CD14-positive monocyte (primary cell): ENCODE data around the gene DNAJC6. TPM values are rescaled to one million over a fixed set of nuclear protein-coding genes. Genes with fewer than 3 reads are reported as not detected.

Experiments
- DNase-seq, 3 donors: peaks; one replicate each; pipeline ENCODE4 v3.0.0-alpha.2; 2011 to 2022
- H2AFZ ChIP-seq: 2 replicates; pipeline ENCODE4 v1.6.0; 2012; ENCODE audit warnings: mild to moderate bottlenecking, low read depth, low read length, inconsistent platforms; ENCODE audit not compliant: insufficient read depth, poor library complexity, severe bottlenecking
- H3K27ac ChIP-seq, 2 donors: 1 replicate in 1 of 2; 2 replicates in 1 of 2; pipeline ENCODE4 v1.5.1; 2012 to 2013; ENCODE audit warnings: low read length in 2 of 2, control low read depth in 1 of 2, inconsistent platforms in 1 of 2, low read depth in 1 of 2, mild to moderate bottlenecking in 1 of 2
- H3K27me3 ChIP-seq, 2 donors: one replicate each; pipeline versions ENCODE4 v1.6.0 to v1.6.1; 2011 to 2013; ENCODE audit warnings: low read length in 2 of 2; ENCODE audit not compliant: control insufficient read depth in 2 of 2, insufficient read depth in 2 of 2
- H3K36me3 ChIP-seq, 2 donors: replicated peaks in 1 of 2; 1 replicate in 1 of 2; 2 replicates in 1 of 2; pipeline versions ENCODE4 v1.5.1 to v1.6.1; 2012 to 2013; ENCODE audit warnings: low read length in 2 of 2, control low read depth in 1 of 2, inconsistent platforms in 1 of 2, mild to moderate bottlenecking in 1 of 2; ENCODE audit not compliant: insufficient read depth in 2 of 2, control insufficient read depth in 1 of 2
- H3K4me1 ChIP-seq, 2 donors: 1 replicate in 1 of 2; 2 replicates in 1 of 2; pipeline versions ENCODE4 v1.5.1 to v1.6.1; 2012 to 2013; ENCODE audit warnings: low read length in 2 of 2, control low read depth in 1 of 2, inconsistent platforms in 1 of 2, mild to moderate bottlenecking in 1 of 2, moderate library complexity in 1 of 2; ENCODE audit not compliant: insufficient read depth in 2 of 2, control insufficient read depth in 1 of 2
- H3K4me2 ChIP-seq: replicated peaks from 2 replicates; pipeline ENCODE3; 2012; ENCODE audit warnings: low read length, moderate library complexity, mild to moderate bottlenecking; ENCODE audit not compliant: poor library complexity, severe bottlenecking; ENCODE audit errors: extremely low read depth
- H3K4me3 ChIP-seq, 3 experiments: fragments of 200-600 bp in 1 of 3; sonication (generic) in 1 of 3; replicated peaks in 1 of 3; 1 replicate in 2 of 3; 2 replicates in 1 of 3; pipeline ENCODE4 v1.5.1; 2011 to 2013; ENCODE audit warnings: low read length in 3 of 3, mild to moderate bottlenecking in 3 of 3, control low read depth in 2 of 3, low read depth in 2 of 3, inconsistent platforms in 1 of 3, moderate library complexity in 1 of 3
- H3K79me2 ChIP-seq: 2 replicates; pipeline ENCODE4 v1.6.0; 2012; ENCODE audit warnings: mild to moderate bottlenecking, control low read depth, inconsistent platforms, low read length, moderate library complexity; ENCODE audit not compliant: insufficient read depth
- H3K9ac ChIP-seq: 2 replicates; pipeline ENCODE4 v1.6.0; 2017; ENCODE audit warnings: low read length, mild to moderate bottlenecking; ENCODE audit not compliant: insufficient read depth, poor library complexity, severe bottlenecking
- H3K9me3 ChIP-seq, 2 donors: replicated peaks in 1 of 2; 1 replicate in 1 of 2; 2 replicates in 1 of 2; pipeline versions ENCODE4 v1.5.1 to v1.6.1; 2012 to 2013; ENCODE audit warnings: low read length in 2 of 2, control low read depth in 1 of 2; ENCODE audit not compliant: control insufficient read depth in 1 of 2, insufficient read depth in 1 of 2
- H4K20me1 ChIP-seq: 2 replicates; pipeline ENCODE4 v1.6.0; 2012; ENCODE audit warnings: mild to moderate bottlenecking, low read length, control low read depth, moderate library complexity; ENCODE audit not compliant: insufficient read depth
- H3K27ac Mint-ChIP-seq, 7 donors: one replicate each; pipeline ENCODE4 v1.8.0; 2020; ENCODE audit warnings: mild to moderate bottlenecking in 7 of 7, mixed read lengths in 7 of 7, moderate library complexity in 6 of 7, inconsistent platforms in 2 of 7
- H3K27me3 Mint-ChIP-seq, 3 donors: one replicate each; pipeline ENCODE4 v1.8.0; 2021 to 2022; ENCODE audit warnings: low read depth in 3 of 3, mild to moderate bottlenecking in 3 of 3, mixed read lengths in 3 of 3, moderate library complexity in 3 of 3, inconsistent platforms in 1 of 3
- H3K36me3 Mint-ChIP-seq, 2 donors: one replicate each; pipeline ENCODE4 v1.8.0; 2020; ENCODE audit warnings: mixed read lengths in 2 of 2, inconsistent platforms in 1 of 2, mild to moderate bottlenecking in 1 of 2
- H3K4me1 Mint-ChIP-seq: one replicate; pipeline ENCODE4 v1.8.0; 2020; ENCODE audit warnings: mild to moderate bottlenecking, mixed read lengths
- H3K4me3 Mint-ChIP-seq, 2 donors: one replicate each; pipeline ENCODE4 v1.8.0; 2020; ENCODE audit warnings: mild to moderate bottlenecking in 2 of 2, mixed read lengths in 2 of 2, moderate library complexity in 1 of 2
- H3K9me3 Mint-ChIP-seq, 7 donors: one replicate each; pipeline ENCODE4 v1.8.0; 2020 to 2022; ENCODE audit warnings: mixed read lengths in 7 of 7, mild to moderate bottlenecking in 6 of 7, moderate library complexity in 6 of 7, inconsistent platforms in 2 of 7
- WGBS: methylation state at CpG from one replicate; pipeline ENCODE4 v1.1.5; 2013; ENCODE audit warnings: missing lambda C conversion rate; ENCODE audit not compliant: insufficient coverage; 5-methylcytosine and 5-hydroxymethylcytosine counted together
- intact Hi-C, 2 donors: fragments of 100-400 bp; cut with micrococcal nuclease; formaldehyde crosslinking; loops; one replicate each; pipeline versions ENCODE4 v1.15.0 to v1.15.1; 2023
- polyA plus RNA-seq, 3 donors: library from polyadenylated mRNA; depleted of rRNA in 1 of 3; unstranded in 2 of 3; stranded (reverse) in 1 of 3; fragments of 300-500 nt in 2 of 3; fragments of >200 nt in 1 of 3; fragmentation: Illumina TruSeq in 2 of 3; gene quantifications; 1 replicate in 2 of 3; 2 replicates in 1 of 3; pipeline ENCODE4 v1.2.3, GENCODE V29; 2012 to 2021
- TF ChIP-seq, protein P1 (sequence below): fragments of 200-600 bp; IDR thresholded peaks from one replicate; pipeline ENCODE4 v1.8.0; 2022; ENCODE audit warnings: antibody characterized with exemption, mild to moderate bottlenecking

The DNAJC6 gene
- polyA plus RNA-seq, 3 donors: 0.05 TPM; not detected in 2

DNA sequence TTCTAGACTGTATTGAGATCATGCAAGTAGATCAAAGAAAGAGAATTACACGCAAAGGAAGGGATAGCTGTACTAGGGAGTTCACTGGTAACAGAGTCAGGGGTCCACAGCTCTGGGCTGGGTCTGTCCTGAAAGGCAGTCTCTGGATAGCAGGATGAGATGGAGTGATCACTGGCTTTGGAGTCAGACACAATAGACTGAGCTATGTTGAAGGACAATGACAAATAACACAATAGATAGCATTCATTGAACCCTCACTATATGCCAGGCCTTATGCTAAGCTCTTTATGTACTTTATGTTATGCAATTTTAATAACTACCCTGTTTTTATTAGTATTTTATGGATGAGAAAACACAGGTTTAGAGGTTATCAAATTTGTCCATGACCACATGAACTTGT, 10.0 kb upstream of the DNAJC6 start:
- Histone ChIP-seq H3K36me3 (no peaks in the 10 kb centered on the region), H3K27me3 (no peaks in the 10 kb centered on the region), H3K27ac (no peak overlapping the region), H3K9ac (no peak overlapping the region), H3K4me2 (no peak overlapping the region), H3K4me3 (no peak overlapping the region), H2AFZ (no peak overlapping the region), H4K20me1 (no peaks in the 10 kb centered on the region), H3K9me3 (no peaks in the 10 kb centered on the region), H3K79me2 (no peaks in the 10 kb centered on the region), H3K4me1 (no peaks in the 10 kb centered on the region)
- TF ChIP-seq, protein P1, sequence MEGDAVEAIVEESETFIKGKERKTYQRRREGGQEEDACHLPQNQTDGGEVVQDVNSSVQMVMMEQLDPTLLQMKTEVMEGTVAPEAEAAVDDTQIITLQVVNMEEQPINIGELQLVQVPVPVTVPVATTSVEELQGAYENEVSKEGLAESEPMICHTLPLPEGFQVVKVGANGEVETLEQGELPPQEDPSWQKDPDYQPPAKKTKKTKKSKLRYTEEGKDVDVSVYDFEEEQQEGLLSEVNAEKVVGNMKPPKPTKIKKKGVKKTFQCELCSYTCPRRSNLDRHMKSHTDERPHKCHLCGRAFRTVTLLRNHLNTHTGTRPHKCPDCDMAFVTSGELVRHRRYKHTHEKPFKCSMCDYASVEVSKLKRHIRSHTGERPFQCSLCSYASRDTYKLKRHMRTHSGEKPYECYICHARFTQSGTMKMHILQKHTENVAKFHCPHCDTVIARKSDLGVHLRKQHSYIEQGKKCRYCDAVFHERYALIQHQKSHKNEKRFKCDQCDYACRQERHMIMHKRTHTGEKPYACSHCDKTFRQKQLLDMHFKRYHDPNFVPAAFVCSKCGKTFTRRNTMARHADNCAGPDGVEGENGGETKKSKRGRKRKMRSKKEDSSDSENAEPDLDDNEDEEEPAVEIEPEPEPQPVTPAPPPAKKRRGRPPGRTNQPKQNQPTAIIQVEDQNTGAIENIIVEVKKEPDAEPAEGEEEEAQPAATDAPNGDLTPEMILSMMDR: no peak
- DNase-seq: no peak
- H3K27me3 Mint-ChIP-seq: no peaks in the 10 kb centered on the region
- no CpG with 5 or more reads among the region's 1 CpG for WGBS
- no peak overlapping the region for H3K27ac Mint-ChIP-seq
- intact Hi-C loops: no loop called here
- H3K9me3 Mint-ChIP-seq: peaks cover 0 to 4% (median 0%) of the 10 kb centered on the region in 7 donors
- H3K4me1 Mint-ChIP-seq: no peaks in the 10 kb centered on the region
- H3K4me3 Mint-ChIP-seq: no peak overlapping the region
- no peaks in the 10 kb centered on the region for H3K36me3 Mint-ChIP-seq

DNA sequence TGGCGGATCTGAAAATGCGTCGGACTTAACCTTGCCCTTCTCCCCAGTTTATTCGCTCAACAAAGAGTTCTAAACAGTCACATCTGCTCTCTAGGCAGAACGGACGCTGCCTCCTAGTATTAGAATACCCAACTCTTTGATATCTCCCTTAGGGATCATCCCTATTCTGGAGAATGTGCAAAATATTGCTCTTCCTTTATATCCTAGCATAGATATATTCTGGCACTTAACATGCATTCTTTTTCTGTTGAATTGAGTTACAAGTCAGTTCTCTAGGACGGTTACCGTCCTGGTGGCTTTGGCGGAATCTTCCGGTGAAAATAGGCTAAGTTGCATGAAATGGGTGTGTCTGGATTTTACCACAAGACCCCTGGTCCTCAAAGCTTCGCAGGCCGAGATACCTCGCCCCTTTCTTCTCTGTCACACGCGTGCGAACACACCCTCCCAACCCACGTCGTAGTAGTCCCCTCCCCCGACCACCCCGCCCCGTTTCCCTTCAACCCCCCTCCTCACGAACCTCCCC, 501 bp upstream of the DNAJC6 start:
- Mint-ChIP-seq H3K4me3 (peak overlapping the region in 1 of 2 donors; percentile 60), H3K27me3 (peaks cover 33 to 39% (median 35%) of the 10 kb centered on the region in 3 donors), H3K36me3 (peaks cover 0 to 4% of the 10 kb centered on the region in 2 donors), H3K4me1 (peaks cover 7% of the 10 kb centered on the region), H3K27ac (no peak overlapping the region), H3K9me3 (peaks cover 0 to 7% (median 4%) of the 10 kb centered on the region in 7 donors)
- H3K9ac ChIP-seq: no peak overlapping the region
- no peak overlapping the region for H3K27ac ChIP-seq
- no peaks in the 10 kb centered on the region for H3K79me2 ChIP-seq
- peaks cover 3 to 9% of the 10 kb centered on the region in 2 donors for H3K4me1 ChIP-seq
- no peaks in the 10 kb centered on the region for H4K20me1 ChIP-seq
- peaks cover 27 to 33% of the 10 kb centered on the region in 2 donors for H3K27me3 ChIP-seq
- H3K4me2 ChIP-seq: peak overlapping the region; percentile 43
- no peak overlapping the region for H2AFZ ChIP-seq
- no peak for DNase-seq
- TF ChIP-seq, protein P1: no peak
- intact Hi-C loops: no loop called here
- H3K36me3 ChIP-seq: no peaks in the 10 kb centered on the region
- peak overlapping the region in 1 of 3 experiments; percentile 52 for H3K4me3 ChIP-seq
- peaks cover 2 to 6% of the 10 kb centered on the region in 2 donors for H3K9me3 ChIP-seq
- WGBS: 100% methylated on average over 3 of the region's 22 CpGs
